Ovary (tissue), 9 donors: ENCODE measurements around the gene ATP6V1G1. TPM values are rescaled to one million over a fixed set of nuclear protein-coding genes. Genes with fewer than 3 reads are reported as not detected.

Source experiments
- DNase-seq, 5 donors: peaks; one replicate each; pipeline ENCODE4 v3.0.0-alpha.2; 2019 to 2020
- H3K27ac ChIP-seq, 2 donors: fragments of 200-600 bp; one replicate each; pipeline versions ENCODE4 v1.5.1 to v1.8.0; 2019 to 2022
- H3K27me3 ChIP-seq: fragments of 200-600 bp; one replicate; pipeline ENCODE4 v1.8.0; 2022
- H3K36me3 ChIP-seq: fragments of 200-600 bp; sonication (generic); one replicate; pipeline ENCODE4 v1.5.1; 2019
- H3K4me1 ChIP-seq: one replicate; pipeline ENCODE4 v1.8.1; 2013; ENCODE audit warnings: mild to moderate bottlenecking, moderate library complexity; ENCODE audit not compliant: insufficient read depth
- H3K4me3 ChIP-seq: fragments of 200-600 bp; sonication (generic); one replicate; pipeline ENCODE4 v1.5.1; 2017
- H3K9me3 ChIP-seq, 2 donors: fragments of 200-600 bp in 1 of 2; sonication (generic) in 1 of 2; one replicate each; pipeline versions ENCODE4 v1.5.1 to v1.8.1; 2013 to 2019; ENCODE audit warnings: mild to moderate bottlenecking in 1 of 2, moderate library complexity in 1 of 2
- CTCF ChIP-seq, 3 donors: fragments of 450-650 bp in 2 of 3; fragments of 200-600 bp in 1 of 3; IDR thresholded peaks; one replicate each; pipeline versions ENCODE4 v1.5.1 to v1.8.0; 2016 to 2022; ENCODE audit warnings: antibody characterized with exemption in 3 of 3, mild to moderate bottlenecking in 1 of 3
- EP300 ChIP-seq: sonication (generic); formaldehyde crosslinking; IDR thresholded peaks from one replicate; pipeline ENCODE4 v1.6.1; 2017; ENCODE audit warnings: antibody characterized with exemption
- POLR2A ChIP-seq: fragments of 450-650 bp; IDR thresholded peaks from one replicate; pipeline ENCODE4 v1.6.1; 2017; ENCODE audit warnings: antibody characterized with exemption, mild to moderate bottlenecking, moderate library complexity
- WGBS, 3 donors: extraction: QIAGEN DNeasy Blood & Tissue Kit in 1 of 3; methylation state at CpG; one replicate each; pipeline versions ENCODE4 v1.1.5 to v1.1.7; 2013 to 2017; 5-methylcytosine and 5-hydroxymethylcytosine counted together
- intact Hi-C, 4 donors: fragments of 100-400 bp; cut with DNase I; formaldehyde crosslinking; loops; one replicate each; pipeline versions ENCODE4 v1.11.0 to v1.15.1; 2022 to 2023
- polyA plus RNA-seq, 2 donors: library from polyadenylated mRNA; stranded (reverse); fragments of 200-250 nt in 1 of 2; fragments of 350-450 nt in 1 of 2; fragmentation: Illumina TruSeq in 1 of 2; extraction: RNeasy Lipid Tissue Mini Kit (QIAGEN cat#74804) in 1 of 2; gene quantifications; one replicate each; pipeline ENCODE4 v1.2.3, GENCODE V29; 2013 to 2014
- total RNA-seq, 7 donors: library from RNA; depleted of rRNA in 2 of 7; stranded (reverse); fragments of >200 nt in 2 of 7; fragmentation: NEBNext Ultra II Directional in 3 of 7; extraction: Animal tissue kit (Norgen Biotek cat#: 25700) in 3 of 7; gene quantifications; one replicate each; pipeline versions ENCODE4 v1.1.0 to v1.2.4, GENCODE V29; 2016 to 2023
- donor health status: DM: no; HTN: no; CAD: no; lungs with moderate emphysema.
- donor health status: DM: no; HTN: no; CAD: no.
- donor health status: Bipolar disorder and iron deficiency.
- donor health status: DM: yes; HTN: yes; CAD: no.
- donor health status: DM: no; HTN: no; CAD: no.
- donor health status: DM: yes; HTN: yes; CAD: no.

Gene ATP6V1G1
- total and polyA plus RNA-seq, 9 donors, result 93.5 to 211 (median 113) TPM

- intact Hi-C loops, result no loop called here
- H3K36me3 ChIP-seq, result no peaks in the 10 kb centered on the region
Measured at GRCh38 chr9:114634387-114634786, 46.8 kb downstream of the ATP6V1G1 start.

DNA sequence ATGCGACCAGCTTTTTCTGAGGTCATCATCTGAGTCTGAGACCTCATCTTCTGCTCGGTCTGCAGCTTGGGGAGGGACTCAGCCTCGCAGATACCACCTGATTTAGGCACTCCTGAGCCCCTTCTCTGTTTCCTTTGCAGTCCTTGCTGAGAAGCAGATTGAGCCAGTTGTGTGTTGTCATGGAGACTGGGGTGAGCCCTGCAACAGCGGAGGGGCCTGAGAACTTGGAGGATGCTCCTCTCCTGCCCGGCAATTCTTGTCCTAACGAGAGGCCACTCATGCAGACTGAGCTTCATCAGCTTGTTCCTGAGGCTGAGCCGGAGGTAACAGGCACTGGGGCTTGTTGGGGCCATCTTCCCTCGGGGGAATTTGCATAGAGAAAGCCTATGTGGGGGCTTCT is 50.8 kb downstream of the ATP6V1G1 start:
- no peak overlapping the region for H3K27ac ChIP-seq
- H3K9me3 ChIP-seq, result no peaks in the 10 kb centered on the region
- 86 to 92% (median 87%) methylated on average over 8 of the region's 8 CpGs for WGBS, 3 donors
- no peaks in the 10 kb centered on the region for H3K4me1 ChIP-seq
- TF ChIP-seq POLR2A (no peak), CTCF (IDR thresholded peaks at IDR 0.05) (no peak), EP300 (no peak)
- no peak for DNase-seq
- H3K27me3 ChIP-seq, result no peaks in the 10 kb centered on the region
- no peaks in the 10 kb centered on the region for H3K36me3 ChIP-seq
- intact Hi-C loops, result no loop called here
- H3K4me3 ChIP-seq, result no peak overlapping the region

More at GRCh38 chr9:114634387-114634786, 46.8 kb downstream of the ATP6V1G1 start:
- Histone ChIP-seq H3K4me1 (no peaks in the 10 kb centered on the region), H3K27me3 (no peaks in the 10 kb centered on the region), H3K4me3 (no peak overlapping the region), H3K9me3 (no peaks in the 10 kb centered on the region), H3K27ac (no peak overlapping the region)
- 85 to 91% (median 88%) methylated on average over 6 of the region's 6 CpGs for WGBS, 3 donors
- TF ChIP-seq POLR2A (no peak), EP300 (no peak), CTCF (IDR thresholded peaks at IDR 0.05) (no peak)
- no peak for DNase-seq

DNA sequence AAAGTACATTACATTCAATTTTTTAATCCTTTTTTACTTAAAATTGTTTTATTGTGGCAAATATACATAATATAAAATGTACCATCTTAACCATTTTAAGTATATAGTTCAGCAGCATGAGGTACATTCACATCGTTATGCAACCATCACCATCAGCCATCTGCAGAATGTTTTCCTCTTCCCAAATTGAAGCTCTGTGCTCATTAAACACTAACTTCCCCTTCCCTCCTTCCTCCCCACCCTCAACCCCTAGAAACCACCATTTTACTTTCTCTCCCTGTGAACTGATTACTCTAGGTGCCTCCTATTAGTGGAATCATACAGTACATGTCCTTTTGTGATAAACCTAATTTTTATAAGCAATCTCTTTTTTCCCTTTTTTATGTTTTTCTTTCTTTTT is 54.4 kb downstream of the ATP6V1G1 start:
- no peaks in the 10 kb centered on the region for H3K36me3 ChIP-seq

GRCh38 chr9:114643001-114643400 is 55.4 kb downstream of the ATP6V1G1 start:
- no peak for DNase-seq
- WGBS, 3 donors, result 87 to 93% (median 90%) methylated on average over 8 of the region's 8 CpGs

More for the DNA sequence above, 54.4 kb downstream of the ATP6V1G1 start:
- Histone ChIP-seq H3K4me3 (no peak overlapping the region), H3K27ac (no peak overlapping the region), H3K4me1 (no peaks in the 10 kb centered on the region), H3K27me3 (no peaks in the 10 kb centered on the region), H3K9me3 (no peaks in the 10 kb centered on the region)
- TF ChIP-seq POLR2A (no peak), EP300 (no peak), CTCF (IDR thresholded peaks at IDR 0.05) (no peak)
- no peak for DNase-seq
- intact Hi-C loops, result no loop called here
- WGBS, 3 donors, result 55 to 80% (median 66%) methylated on average over 1 of the region's 1 CpG

More at GRCh38 chr9:114643001-114643400, 55.4 kb downstream of the ATP6V1G1 start:
- Histone ChIP-seq H3K27me3 (no peaks in the 10 kb centered on the region), H3K9me3 (no peaks in the 10 kb centered on the region), H3K36me3 (no peaks in the 10 kb centered on the region), H3K27ac (no peak overlapping the region), H3K4me3 (no peak overlapping the region), H3K4me1 (no peaks in the 10 kb centered on the region)
- intact Hi-C loops, result no loop called here
- no peak for TF ChIP-seq CTCF (IDR thresholded peaks at IDR 0.05)
- TF ChIP-seq POLR2A, result no peak
